ENCODE results near the gene CCDC51.

Gene CCDC51

GRCh38 chr3:48402907-48403306 is 37.0 kb downstream of the CCDC51 start:
- no peak for TF ChIP-seq CTCF (IDR thresholded peaks at IDR 0.05)

DNA sequence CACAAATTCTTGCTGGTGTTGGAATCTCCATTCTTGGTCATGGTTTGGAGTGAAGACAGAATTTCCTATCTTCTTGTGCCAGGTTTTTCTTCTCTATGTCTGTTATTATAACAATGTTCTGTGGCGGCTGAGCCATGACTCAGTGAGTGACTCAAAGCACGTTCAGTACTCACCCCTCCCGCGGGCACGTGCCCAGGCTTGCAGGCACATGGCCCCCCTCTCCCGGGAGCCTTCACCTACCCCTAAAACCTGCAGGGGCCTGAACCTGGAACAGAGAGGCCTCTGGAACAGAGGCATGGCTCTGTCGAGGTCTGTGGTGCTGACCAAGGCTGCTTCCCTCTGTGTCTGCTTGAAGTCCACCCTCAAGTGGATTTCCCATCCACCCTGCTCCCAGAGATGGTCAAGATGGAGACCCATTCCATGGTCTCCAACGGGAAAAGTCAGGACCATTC is 37.6 kb downstream of the CCDC51 start:
- no peak for TF ChIP-seq CTCF (IDR thresholded peaks at IDR 0.05)

- peak; percentile 62 for TF ChIP-seq CTCF (IDR thresholded peaks at IDR 0.05)
Observed at GRCh38 chr3:48400824-48401433, 39.0 kb downstream of the CCDC51 start.

DNA sequence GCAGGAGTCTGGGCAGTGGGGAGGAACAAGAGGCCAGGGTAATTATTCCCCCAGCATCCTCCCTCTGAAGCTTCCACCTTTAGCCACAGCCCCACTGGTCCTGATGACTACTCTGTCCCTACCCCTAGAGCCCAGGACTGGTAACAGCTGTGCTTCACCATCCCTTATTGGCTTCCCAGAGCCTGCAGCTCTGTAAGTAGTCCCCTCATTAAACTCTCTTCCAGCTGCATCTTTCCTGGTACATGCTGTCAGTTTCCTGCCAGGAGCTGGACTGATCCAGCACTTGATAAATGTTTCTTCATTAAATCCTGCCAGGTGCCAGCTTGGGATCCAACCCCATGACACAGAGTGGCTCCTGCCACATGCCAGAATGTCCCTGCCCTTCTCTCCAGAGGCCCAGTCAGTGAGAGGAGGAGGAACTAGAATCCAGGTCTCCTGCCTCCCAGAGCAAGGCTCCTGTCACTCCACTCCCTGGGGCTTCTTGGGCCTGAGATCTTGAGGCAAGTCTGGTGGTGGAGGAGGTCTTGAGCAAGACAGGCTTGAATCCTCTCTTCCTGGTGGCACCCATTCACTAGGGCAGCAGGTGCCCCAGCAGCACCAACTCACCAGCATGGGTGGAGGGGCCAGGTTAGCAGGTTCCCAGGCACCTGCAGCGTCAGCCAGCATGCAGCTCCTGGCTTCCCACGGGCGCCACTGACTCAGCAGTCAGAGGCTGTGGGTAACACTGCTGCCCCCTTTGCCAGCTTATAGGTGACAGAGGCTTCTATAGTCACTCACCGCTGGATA is 40.3 kb downstream of the CCDC51 start:
- TF ChIP-seq CTCF (IDR thresholded peaks at IDR 0.05), result no peak

- TF ChIP-seq CTCF (IDR thresholded peaks at IDR 0.05), result no peak
Observed at GRCh38 chr3:48398701-48399386, 41.1 kb downstream of the CCDC51 start.

DNA sequence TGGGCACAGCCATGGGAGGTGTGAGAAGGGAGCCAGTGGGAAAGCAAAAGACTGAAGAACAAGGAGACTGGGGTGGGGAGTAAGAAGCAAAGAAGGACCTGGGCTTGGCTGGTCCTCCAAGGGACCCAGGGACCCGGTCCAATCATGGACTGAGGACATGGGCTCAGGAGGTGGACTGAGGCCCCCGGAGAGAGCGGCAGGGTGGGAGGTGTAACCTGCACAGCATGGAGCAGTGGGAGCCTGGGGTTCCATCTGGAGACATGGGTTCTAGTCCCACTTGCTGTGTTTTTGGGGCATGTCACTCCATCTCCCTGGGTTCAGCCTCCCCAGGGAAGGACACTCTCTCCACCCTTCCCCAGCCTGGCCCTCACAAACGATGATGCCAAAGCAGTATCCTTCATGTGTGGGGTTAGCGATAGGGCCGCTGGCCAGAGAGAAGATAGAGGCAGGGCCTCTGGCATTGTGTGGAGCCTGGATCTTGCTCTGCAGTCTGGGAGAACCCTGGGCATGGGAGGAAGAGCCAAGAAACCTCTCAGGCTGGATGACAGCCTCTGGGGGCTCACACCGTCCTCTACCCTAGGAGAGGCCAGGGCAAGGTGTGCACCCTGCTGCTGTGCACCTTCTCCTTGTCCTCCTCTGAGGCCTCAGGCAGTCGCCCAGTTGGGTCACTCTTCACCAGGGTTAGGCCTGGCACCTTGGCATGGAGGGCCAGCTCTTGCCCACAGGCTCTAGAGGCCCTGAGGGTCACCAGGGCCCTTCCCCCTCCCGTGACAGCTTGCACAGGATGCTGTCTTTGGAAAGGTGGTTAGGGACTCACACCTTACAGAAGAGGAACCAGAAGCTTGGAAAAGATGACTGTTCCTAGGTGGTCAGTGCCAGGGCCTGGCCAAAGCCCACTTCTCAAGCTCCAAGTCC is 41.9 kb downstream of the CCDC51 start:
- TF ChIP-seq CTCF (IDR thresholded peaks at IDR 0.05), result no peak

- no peak for TF ChIP-seq CTCF (IDR thresholded peaks at IDR 0.05)
Observed at GRCh38 chr3:48395714-48396113, 44.2 kb downstream of the CCDC51 start.
